OCI-M2 (cell line): Measurements from ENCODE around the gene C1orf210.

Experiments used
- DNase-seq: peaks from one replicate; lab custom pipeline; 2025; ENCODE audit not compliant: unreplicated experiment; lab: John Stamatoyannopoulos, UW

Gene C1orf210

DNA sequence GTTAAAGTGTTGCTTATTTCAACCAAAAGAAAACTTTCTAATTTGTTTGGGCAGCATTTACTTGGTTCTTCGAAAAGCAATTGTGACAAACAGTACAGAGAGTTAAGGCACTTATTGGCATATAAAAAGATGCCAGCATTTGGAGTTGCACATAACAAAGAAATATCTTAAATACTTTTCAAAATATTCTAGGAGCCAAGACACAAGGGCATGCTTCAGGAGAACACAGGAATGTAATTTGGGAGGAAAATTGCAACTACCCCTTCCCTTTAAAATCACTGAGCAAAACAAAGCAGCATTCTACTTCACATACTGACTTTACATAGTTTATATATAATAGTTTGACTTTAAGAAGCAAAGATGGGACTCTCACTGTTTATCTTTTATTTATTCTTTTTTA, 10.8 kb upstream of the C1orf210 start:
- DNase-seq = no peak

DNA sequence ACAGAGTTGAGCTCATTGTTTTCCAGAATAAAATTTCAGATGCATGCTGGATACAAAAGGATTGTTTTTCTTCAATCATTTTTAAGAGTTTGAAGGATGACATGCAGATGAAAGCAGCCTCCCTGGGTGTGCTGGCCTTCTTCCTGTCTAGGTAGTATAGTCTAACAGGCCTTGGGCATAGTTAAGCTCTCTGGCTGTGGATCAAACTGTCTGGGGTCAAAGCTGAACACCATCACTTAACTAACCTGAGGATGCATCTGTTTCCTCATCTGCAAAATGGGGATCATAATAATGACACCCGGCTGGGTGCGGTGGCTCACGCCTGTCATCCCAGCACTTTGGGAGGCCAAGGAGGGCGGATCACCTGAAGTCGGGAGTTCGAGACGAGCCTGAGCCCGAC, 9.4 kb upstream of the C1orf210 start:
- no peak for DNase-seq

DNA sequence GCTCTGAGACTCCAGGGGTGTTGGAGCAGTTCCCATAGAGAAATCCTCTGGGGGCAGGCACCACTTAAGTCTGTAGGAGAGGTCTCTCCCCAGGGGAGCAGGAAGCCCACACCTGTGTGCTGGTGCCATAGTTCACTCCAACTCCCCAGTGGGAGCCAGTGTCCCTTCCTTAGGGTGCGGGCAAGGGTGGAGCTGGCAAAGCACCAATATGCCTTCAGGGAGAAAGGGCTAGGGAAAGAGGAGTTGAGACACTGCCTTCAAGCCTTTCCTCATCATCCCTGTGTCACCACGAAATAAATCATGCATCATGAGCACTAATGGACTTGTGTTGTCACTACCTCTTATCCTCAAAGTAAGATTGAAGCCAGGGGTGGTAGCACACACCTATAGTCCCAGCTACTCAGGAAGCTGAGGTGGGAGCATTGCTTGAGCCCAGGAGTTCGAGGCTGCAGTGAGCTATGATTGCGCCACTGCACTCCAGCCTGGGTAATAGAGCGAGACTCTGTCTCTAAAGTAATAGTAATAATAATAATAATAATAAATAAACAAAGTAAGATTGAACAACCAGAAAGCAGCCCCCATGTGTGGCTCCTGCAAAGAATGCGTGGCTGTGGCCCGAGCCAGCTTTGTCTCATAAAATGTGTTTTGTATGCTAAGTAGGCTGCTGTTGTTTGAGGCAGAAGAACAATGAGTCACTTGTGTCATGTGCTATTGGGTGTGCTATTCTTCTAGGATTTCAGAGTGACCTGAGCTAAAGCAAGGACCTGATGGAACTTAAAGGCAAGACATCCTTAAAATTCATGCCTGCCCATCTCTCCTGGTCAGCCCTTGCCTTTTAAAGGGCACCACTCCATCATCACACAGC, 8.7 kb upstream of the C1orf210 start:
- DNase-seq = no peak

DNA sequence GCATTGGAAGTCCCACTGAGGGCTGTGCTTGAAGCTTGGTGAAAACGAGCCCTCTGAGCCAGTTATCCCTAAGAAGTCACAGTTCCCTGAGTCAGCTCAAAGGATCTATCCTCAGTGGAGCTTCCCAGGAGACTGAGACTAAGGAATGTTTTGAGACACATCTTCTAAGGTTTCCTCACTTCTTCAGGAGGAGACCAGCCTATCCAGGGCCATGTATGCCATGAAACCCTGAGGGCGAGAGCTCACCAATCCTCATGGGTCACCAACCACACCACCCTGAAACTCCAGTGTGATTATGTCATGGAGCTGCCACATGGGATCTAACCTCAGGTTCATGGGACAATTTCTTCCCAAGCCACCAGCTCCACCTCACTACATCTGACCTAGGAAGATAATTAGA, 7.8 kb upstream of the C1orf210 start:
- no peak for DNase-seq

DNA sequence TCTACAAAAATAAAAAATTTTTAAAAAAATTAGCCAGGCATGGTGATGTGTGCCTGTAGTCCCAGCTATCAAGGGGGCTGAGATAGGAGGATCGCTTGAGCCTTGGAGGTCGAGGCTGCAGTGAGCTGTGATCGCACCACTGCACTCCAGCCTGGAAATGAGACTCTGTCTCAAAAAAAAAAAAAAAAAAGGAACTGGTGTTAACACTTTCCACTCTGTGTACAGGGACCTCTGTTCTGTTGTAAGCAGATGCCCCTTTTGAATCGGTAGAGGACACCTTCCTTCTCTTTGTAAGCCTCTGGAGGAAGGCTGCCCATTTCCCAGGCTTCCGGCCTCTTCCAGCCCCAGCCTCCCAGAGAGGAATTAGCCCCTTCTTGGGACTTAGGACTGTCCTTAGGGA, 7.3 kb upstream of the C1orf210 start:
- DNase-seq = no peak

DNA sequence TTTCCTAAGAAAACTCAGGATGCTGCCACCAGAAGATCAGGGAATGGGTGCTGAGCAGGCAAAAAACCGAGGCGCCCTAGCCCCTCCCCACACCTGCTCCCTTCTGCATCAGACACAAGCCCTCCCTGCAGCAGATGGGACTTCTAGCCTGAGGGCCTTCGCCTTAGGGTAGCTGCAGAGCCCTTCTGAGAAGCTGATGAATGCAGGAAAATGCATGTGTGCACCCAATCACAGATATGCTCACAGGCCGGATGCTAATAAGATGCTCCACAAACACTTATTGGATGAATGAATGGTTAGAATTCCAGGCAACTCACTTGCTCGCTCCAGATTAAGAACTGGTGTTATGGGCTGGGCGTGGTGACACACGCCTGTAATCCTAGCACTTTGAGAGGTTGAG, 6.8 kb upstream of the C1orf210 start:
- no peak for DNase-seq

DNA sequence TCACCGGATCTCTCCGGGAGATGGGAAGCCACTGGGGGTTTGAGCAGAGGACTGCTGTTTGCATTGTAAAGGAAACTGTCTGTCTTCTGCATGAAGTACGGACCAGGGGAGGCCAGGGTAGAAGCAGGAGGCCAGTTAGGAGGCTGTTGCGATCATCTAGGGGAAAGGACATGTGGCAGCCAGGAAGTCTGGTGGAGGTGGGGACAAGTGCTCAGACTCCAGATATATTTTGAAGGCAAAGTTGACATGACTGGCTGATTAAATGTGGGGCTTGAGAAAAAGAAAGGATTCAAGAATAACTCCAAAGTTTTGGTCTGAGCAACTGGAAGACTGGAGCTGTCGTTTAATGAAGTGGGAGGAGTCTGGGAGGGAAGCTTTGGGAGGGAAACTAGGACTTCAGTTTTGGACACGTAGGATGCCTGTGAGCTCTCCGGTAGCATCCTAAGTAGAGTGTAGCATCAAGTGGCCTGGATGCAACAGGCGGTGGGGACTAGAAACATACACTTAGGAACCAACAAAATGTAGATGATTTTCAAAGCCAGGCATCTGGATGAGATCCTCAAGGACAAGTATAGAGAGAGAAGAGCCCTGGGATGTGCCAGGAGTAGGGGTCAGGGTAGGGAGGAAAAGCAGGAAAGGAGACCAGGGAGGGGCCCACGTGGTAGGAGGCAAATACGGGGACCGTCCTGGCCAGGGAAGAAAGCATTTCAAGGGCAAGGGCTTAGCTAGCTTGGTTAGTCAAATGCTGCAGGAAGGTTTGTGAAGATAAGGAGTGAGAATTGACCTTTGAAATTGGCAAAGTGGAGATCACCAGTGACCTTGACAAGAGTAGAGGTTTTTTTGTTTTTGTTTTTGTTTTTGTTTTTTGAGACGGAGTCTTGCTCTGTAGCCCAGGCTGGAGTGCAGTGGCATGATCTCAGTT, 3.7 kb upstream of the C1orf210 start:
- DNase-seq = no peak

DNA sequence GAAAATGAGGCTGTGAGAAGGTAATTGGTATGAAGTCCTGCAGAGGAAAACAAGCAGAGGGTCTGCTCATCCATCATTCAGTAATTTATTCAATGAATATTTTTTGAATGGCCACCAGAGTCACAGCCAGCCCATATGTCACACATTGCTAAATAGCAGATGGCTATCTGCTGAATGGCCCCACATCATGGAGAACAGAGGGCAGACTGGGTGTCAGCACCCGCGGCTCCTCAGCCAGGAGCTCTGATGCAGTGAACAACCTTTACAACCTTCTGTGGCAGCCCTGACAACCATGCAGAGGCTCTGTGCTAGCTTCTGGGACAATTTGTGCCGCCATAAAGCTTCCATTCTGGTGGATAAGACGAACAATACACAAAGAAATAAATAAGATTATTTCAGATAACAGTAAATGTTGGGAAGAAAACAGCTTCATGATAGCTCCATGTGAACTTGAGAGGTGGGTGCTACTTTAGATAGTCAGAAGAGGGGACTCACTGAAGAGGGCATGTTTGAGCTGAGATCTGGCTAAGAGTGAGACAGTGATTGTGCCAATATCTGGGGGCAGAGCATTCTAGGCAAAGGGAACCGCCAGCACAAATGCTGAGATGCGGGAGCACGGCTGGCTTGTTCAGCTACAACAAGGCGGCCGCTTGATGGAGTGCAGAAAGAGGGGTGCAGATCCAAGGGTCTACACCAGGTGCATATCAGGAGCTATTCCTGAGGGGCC, 2.8 kb upstream of the C1orf210 start:
- no peak for DNase-seq

DNA sequence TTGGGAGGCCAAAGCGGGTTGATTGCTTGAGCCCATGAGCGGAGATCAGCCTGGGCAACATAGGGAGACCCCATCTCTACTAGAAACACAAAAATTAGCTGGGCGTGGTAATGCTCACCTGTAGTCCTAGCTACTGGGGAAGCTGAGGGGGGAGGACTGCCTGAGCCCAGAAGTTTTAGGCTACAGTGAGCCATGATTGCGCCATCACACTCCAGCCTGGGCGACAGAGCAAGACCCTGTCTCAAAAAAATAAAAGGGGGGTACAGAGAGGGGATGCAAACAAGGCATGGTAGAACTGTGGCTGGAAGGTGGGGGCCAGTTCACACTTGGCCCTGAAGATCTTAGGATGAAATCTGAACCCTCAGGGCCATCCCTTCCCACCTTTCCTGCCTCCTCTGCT, 1.2 kb upstream of the C1orf210 start:
- no peak for DNase-seq

DNA sequence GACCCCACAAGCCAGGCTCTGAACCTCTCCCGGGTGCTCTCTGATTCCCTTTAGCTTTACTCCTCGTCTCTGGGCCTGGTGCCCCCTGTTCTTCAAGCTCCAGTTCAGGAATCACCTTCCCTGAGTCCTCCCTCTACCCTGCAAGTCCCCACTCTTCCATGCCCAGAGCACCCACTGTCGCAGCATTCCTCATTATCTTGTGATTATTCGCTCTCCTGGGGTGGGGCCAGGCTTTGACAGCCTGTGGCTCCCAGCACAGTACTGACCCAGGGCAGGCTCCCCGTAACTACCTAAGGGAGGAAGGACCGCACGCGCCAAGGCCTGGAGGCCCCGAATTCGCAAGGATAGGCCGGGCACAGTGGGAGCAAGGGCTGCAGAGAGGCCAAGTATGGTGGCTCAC, 734 bp upstream of the C1orf210 start:
- no peak for DNase-seq

DNA sequence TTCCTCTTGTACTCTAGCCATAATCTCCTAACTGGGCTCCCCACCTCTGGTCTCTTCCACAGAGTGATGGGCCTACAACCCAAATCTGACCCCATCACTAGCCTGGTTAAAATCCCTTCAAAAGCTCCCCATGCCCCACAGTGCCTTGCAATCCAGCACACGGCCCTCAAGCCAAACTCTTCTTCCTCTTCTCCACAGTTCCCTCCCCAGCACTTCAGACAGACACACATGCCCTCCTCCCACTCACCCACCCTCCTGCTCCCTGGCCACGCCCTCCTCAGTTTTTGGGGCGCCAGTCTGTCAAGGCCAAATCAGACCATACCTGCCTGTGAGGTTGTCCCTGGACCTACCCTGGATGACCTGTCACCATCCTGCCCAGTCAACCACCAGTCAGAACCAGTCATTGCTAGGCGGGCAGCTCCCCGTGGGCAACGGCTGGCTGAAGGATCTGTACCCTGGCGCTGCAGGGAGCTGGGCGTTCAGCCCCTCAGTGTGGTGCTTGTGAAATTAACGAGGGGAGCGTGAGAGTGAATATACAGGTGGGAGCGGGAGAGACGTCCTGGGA, 753 bp downstream of the C1orf210 start:
- no peak for DNase-seq

DNA sequence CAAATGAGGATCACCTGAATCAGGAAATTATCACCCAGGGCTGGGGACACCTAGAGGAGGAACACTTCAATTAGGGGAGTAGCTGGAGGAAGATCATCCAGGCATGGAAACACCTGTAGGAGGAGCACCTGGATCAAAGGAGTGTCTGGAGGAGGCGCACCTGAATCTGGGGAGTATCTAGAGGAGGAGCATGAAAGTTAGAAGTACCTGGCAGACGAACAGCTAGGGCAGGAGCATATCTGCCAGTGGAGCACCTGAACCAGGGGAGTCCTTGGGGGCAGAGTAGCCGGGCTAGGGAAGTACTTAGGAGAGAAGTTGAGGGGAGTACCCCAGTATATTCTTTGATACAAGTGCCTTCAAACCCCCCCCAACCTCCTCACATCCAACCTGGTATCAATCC, 1.3 kb downstream of the C1orf210 start:
- no peak for DNase-seq

DNA sequence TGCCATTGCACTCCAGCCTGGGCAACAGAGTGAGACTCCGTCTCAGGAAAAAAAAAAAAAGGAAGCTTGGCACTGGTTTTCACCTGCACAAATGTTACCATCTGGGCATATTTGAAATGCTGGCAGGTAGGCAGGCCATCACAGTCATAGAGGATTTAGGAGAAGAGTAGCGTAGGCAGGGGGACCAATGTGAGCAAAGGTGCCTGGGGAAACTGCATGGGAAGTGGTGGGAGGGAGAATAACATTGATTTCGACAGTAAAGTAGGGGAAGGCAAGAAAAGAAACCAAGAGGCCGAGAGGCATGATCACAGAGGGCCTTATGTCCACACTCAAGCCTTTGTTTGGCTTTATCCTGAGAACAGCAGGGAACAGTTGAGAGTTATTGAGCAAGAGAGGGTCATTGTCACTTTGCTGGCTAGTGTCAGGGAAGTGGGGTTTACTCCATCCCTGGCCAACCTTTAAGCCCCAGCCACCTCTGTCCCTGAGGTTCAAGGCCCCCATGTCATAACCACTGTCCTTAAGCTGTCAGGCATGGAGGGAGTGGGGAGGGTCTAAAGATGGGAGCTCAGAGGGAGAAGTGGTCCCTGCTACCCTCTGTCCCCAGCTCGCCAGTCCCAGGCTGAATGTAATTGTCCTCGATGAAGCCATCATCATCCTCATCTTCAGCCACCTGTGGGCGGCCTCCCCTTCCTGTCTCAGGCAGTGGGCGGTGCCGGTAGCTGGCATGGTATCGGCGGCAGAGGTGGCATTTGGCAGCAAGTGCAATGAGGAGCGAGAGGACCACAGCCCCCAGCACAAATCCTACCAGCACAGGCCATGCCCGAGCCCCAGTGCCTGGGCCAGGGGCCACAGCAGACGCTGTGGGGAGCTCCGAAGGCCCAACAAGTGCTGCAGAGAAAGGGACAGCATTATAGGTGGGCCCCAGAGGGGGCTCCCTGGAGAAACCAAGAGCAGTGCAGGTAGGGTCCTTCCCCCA, 2.9 kb downstream of the C1orf210 start:
- no peak for DNase-seq

DNA sequence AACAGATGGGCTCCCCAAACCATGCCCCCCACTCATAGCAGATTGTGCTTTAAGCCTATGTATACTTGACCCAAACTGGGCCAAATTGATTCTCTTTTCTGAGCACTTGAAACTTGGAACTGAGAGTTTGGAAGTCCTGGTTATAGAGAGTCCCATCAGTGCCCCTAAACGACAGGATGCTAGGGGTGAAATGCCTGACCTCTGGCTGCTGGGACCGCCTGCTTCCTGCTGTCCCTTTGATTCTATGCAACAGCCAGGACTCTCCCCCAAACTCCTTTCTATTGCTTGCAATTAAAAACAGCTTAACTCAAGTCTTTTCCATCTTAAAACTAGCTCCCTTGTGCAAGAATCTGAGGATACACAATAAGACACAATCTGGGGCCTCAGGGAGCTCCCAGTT, 4.7 kb downstream of the C1orf210 start:
- DNase-seq = no peak

DNA sequence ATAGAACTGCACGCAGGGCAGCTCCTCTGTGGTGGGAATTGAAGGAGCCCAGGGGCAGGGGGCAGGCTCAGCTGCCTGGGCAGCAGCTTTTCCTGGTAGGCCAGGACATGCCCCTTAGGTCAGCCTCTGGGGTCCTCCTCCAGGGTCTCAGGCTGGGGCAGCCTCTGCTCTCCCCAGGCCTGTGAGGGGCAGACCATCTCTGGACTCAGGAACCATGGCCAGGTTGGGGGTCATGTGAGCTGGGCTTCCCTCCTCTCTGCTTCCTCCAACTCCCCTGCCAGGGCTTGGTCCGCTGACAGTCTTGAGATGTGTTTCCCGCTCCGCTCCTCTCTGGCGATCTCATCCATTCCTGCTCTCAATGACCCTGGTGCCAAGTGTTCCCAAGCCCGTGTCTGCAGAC, 5.7 kb downstream of the C1orf210 start:
- DNase-seq = no peak

DNA sequence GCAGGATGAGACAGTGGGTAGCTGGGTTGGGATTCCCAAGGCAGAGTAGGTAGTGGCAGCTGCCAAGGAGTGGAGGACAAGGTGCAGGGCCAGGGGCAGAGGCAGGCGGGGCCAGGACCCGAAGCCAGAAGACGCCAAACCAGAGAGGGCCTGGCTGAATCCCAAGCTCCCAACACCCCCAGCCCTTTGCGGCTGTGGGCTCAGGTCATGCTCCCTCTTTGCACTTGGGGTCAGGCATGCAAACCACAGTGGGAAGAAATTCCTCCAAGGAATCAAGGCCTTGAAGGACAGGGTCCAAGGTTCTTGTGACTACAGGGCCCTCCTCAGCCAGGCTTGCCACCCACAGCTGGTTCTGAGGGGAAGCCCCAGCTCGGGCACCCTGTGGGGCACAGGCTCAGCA, 6.2 kb downstream of the C1orf210 start:
- DNase-seq = no peak

DNA sequence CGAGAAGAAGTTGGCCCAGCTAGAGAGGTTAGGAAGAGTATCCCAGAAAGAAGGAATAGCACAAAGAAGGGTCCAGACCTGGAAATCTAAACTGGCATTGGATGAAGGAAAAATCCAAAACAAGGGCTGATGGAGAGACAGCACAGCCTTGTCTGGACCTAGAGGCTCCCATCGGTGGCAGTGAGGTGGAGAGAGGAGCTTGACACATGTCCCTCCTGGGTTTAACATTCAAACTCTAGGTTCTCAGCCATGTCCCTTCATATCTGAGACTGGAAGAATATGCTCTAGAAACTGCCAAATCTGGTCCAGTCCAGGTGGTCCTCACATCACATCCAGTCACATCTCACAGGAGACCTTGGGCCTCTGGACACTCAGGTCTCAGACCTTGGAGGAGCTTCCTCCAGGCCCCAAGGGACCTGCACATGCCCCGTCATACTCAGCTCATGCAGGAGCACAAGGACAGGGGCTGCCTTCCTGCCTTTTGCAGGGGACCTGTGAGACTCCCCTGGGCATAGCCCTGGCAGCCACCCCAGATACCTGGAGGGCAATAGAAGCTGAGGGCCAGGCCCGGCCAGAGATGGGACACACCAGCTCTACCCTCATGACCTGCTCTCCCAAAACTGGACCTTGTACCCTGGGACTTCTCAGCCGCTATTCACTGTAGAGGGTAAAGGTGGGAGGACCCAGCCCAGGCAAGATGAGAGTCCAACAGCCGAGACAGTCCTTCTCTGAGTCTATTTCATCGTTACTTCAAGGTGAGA, 8.1 kb downstream of the C1orf210 start:
- DNase-seq = no peak

DNA sequence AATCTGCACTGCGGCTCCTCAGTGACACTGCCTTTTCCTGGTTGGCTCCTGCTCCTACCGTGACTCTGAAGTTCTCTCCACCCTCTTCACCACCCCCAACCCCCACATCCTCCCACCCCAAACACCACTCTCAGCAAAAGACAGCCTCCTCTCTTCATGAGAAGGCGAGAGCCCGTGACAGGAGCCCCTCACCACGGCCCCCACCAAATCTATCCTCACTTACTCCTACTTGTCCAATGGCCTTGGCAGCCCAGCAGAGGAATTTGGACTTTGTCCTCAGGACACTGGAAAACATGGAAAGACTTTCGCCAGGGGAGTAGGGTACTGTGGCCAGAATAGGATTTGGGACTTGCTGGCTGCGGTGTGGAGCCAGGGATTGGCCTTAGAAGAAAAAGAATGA, 8.7 kb downstream of the C1orf210 start:
- no peak for DNase-seq
